ENCODE results near the gene PPIL1.

The PPIL1 gene

DNA sequence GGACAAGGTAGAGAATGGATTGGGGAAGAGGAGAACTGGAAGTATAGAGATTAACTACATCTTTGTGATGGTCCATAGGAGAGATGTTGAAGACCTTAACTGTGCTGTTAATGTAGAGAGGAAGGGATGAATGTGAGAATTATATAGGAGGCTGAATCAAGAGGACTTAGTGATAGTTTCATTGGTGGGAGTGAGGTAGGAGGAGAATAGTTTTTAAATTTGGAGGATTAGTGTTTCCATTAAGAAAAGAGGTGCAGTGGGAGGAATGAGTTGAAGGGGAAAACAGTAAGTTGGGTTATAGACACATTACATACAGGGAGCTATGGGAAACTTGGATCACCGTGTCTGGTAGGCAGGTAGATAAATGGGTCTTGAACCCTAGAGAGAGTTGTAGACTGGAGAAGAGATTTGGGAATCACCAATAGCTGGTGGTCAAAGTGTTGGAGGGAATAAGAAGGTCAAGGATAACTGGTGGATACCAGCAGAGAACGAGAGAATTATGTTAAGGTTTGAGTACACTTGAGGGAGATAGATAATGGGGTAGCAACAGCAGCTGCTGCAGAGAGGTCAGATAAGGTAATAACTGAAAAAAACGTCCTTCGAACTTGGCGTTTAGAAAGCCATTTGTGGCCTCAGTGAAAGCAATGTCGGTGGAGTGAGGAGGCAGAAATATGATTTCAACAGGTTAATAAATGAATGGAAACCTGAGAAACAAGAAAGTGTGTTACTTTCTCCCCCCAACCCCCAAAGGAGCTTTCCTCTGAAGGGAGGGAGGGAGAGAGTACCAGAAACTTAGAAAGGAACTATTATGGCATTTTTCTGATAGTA is 14.3 kb upstream of the PPIL1 start:
- no peak for DNase-seq (ENCODE audit: low read depth, low spot score)

- no peak for DNase-seq (ENCODE audit: low read depth, low spot score)
Measured at GRCh38 chr6:36888115-36888643, 13.6 kb upstream of the PPIL1 start.

GRCh38 chr6:36886950-36887618 is 12.5 kb upstream of the PPIL1 start:
- no peak for DNase-seq (ENCODE audit: low read depth, low spot score)

DNA sequence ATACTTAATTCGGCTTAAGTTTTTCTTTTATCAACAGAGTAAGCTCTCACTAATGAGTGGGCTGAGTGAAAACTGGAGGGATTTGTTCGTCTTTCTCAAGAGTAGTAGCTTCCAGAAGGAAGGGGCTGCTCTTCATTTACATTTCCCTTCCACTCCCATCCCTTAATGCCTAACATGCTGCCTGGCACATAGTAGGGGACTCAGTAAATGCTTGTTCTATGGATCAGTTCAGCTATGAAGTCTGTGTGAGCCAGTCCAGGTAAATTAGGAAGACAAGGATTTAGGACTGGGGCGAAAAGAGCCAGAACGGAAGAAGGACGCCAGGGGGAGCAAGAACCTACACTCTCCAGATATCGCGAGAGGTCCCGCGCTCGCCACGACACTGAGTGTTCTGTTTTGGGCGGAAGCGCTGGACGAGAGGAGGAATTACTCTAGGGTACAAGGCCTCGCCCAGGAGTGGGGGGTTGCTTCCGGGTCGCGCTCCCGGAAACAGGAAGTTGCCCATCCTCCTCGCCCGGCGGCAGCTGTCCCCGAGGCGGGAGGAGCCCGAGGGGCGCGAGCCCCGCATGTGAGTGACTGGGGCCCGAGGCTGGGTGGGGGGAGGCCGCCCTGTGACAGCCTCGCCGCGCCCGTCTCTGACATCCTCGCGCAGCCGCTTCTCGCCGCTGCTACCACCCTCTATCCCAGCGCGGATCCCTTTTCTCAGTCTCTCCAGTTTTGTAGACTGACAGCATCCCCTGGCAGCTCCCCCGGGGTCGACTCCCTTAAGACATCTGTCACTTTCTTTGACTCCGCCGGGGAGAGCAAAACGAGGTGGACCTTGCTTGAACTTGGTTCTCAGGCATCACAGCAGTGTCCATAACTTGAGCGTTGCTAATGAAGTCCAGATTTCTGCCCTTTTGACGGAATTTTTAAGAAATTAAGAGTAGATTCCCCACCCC is 11.1 kb upstream of the PPIL1 start, which contains the start of gene C6orf89:
Gene C6orf89 (plus strand): TSS at position 492 of the 941 bp plus-strand sequence. CDS start 13,493 bp downstream, outside the sequence.
- peak; percentile 96 for DNase-seq (ENCODE audit: low read depth, low spot score)

GRCh38 chr6:36884610-36885009 is 10.0 kb upstream of the PPIL1 start:
- no peak for DNase-seq (ENCODE audit: low read depth, low spot score)

DNA sequence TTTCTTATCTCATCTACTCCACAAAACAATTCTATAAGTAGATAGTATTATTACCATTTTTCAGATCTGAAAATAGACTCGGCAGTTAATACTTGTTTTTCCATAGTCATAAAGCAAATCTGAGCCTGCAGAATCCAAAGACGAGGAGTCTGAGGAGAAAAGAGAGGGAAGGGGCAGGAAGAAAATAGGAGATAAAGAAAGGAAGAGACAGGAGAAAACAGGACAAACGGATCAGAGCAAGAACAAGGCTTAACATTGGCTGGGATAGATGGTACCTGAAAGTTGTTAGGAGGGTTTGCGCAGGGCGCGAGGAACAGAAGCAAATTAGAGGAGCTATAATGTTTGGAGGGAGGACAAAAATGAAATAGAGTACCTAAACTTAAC is 639 bp upstream of the PPIL1 start:
- no peak for DNase-seq (ENCODE audit: low read depth, low spot score)

DNA sequence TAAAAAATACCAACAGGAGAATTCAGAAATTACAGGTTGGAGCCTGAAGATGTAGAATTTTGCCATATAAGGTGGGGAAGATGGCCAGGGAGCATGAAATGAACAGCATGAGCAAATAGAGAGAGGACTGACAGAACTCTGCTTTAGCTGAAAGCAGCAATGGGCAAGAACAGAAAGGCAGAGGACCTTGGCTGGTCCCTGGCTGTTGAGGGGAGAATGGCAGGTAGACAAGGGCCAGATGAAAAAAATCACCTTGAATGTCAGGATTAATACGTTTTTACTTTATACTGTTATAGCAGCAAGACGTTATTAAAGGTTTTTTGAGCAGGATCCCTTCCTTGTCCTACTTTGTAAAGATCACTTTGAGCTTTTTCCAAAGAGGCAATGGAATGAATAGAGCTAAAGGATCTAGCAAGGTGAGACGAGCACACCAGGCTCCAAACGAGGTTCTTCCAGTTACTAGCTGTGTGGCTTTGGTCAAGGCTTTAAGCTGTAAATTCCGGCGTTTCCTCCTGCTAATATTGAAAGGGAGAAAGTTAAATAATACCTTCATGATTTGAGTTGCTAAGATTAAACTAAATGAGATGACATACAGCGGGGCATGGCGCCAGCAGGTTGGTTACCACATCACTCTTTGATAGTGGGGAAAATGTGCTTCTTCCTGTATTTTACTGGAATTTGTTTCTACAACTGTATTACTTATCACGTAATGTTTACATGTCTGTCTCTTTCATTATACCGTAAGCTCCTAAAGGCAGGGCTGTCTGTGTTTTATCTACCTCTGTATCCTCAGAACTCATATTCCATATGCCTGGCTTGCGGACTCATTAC is 776 bp downstream of the PPIL1 start:
- no peak for DNase-seq (ENCODE audit: low read depth, low spot score)

GRCh38 chr6:36873115-36873514 is 1.5 kb downstream of the PPIL1 start:
- no peak for DNase-seq (ENCODE audit: low read depth, low spot score)

DNA sequence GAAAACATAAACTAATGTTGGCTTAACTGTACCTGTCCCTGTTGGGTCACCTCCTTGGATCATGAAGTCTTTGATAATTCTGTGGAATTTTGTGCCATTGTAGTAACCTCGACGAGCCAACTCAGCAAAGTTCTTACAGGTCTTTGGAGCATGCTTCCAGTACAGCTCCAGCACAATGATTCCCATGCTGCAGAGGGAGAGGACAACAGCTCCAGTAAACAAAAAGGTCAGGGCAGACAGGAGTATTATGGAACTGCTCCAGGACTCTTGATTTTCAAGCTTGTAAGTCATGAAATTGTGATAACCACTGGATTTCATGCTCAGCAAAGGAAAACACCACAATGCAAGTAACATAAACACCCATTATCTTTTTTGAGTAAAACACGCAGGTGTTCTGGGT is 2.9 kb downstream of the PPIL1 start:
- no peak for DNase-seq (ENCODE audit: low read depth, low spot score)

DNA sequence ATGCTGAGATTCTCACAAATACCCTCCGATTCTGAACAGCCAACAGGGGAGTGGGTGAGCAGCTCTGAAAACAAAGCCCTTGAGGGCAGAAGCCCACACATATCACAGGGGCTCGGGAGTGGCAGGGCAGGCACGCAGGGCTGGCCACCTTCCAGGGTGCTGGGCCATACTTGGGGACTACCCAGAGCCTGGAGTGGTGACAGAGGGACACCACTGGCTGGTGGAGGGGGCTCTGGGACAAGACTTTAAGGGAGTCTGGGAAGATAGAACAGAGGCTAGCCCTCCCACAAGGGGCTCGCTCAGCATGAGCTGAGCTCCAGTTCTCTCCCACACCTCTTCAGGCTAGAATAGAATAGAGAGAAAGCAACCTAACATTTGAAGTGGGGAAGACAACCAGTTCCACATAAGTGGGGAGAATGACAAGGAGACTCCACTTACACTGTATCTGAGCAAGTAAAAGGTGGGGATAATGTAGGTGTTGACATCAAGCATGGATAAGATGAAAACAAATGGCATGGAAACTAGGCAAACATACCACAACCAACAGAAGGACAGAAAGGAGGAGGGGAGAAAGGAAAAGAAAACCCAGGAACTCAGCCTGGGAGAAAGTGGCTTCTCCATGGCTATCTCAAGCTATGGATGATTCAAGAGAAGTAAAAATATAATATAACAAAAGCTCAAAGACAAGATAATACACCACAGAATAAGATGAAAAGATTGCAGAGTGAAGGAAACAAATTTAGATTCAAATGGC is 7.0 kb downstream of the PPIL1 start:
- DNase-seq (ENCODE audit: low read depth, low spot score), result no peak

DNA sequence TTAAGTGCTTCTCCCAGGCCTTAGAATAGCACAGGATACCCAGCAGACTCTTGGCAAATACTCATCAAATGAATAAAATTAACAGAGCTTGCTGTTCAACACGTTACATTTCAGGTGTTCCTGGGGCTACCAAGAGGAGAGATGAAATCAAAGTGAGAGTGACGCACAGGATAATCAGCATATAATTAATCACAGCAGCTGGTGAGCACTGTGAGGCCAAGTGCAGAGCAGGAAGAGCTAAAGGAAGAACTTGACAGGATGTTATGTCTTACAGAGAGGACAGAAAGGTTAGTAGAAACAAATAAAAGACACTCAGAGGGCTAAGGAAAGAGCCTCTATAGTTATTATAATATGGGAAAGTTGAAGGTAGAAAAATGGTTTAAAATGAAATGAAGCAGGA is 8.8 kb downstream of the PPIL1 start:
- DNase-seq (ENCODE audit: low read depth, low spot score), result no peak

DNA sequence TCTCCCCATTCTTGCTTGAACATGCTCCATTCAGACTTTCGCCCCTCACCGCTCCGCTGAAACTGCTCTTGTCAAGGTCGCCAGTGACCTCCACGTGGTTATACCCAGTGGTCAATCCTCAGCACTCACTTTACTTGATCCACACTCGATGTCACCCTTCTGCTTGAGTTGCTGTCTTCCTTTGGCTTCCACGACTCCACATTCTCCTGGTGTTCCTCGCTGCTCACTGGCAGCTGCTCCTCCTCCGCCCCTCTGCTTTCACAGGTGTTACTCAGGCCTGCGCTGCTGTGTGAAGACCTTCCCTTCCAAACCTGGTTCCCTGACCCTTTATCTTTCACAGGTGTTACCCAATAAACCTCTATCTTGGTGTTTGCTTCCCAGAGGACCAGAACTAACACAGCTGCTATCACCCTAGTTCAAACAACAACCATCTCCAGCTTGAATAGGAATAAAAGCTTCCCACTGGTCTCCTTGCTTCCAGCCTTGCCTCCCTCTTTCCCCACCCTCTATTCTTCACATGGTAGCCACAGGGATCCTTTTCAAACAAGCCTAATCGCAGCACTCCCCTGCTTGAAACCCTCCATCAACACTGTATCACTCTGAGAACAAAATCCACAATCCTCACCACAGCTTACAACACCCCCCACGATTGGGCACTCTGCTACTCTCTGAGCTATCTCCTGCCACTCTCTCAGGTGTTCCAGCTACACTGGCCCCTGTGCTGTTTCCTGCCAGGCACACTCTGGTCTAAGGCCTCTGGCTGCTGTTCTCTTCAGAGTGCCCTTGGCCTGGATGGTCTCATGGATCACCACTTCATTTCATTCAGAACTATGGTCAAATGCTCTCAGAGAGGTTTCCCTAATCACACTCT is 10.7 kb downstream of the PPIL1 start:
- DNase-seq (ENCODE audit: low read depth, low spot score), result no peak

DNA sequence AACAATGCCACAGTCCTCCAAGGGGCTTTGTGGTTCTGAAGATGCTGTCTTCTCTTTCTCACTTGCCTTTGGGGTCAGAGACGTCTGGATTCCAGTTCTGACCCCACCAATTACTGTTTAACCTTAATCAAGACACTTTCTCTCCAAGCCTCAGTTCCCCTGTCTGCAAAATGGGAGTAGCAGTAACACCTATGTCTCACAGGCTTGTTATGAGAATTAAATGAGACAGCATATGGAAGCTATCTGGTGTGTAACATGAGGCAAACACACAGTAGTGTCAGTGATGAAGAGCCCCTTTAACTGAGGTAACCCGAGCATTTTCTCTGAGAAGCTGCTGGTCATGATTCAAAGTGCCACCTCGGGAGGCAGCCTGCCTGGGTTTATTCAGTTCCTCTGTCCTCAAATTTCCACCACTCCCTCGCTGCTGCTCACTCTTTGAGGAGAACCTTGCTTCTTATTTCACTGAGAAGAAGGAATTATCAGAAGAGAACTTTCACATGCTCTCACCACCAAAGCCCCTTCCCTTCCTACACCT is 11.7 kb downstream of the PPIL1 start:
- no peak for DNase-seq (ENCODE audit: low read depth, low spot score)

GRCh38 chr6:36862164-36862847 is 12.3 kb downstream of the PPIL1 start:
- no peak for DNase-seq (ENCODE audit: low read depth, low spot score)

DNA sequence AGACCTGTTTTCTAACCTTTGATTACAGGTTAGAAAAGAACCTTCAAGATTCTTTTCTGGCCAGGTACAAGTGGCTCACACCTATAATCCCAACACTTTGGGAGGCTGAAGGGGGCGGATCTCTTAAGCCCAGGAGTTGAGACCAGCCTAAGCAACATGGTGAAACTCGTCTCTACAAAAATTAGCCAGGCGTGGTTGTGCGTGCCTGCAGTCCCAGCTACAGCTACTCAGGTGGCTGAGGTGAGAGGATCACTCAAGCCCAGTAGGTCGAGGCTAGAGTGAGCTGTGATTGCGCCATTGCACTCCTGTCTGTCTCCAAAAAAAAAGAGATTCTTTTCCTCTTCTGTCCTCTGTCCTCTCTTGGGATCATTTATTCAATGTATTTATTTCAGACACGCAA is 14.5 kb downstream of the PPIL1 start:
- DNase-seq (ENCODE audit: low read depth, low spot score), result no peak

GRCh38 chr6:36858407-36858981 is 16.1 kb downstream of the PPIL1 start:
- peak; percentile 76 for DNase-seq (ENCODE audit: low read depth, low spot score)

DNA sequence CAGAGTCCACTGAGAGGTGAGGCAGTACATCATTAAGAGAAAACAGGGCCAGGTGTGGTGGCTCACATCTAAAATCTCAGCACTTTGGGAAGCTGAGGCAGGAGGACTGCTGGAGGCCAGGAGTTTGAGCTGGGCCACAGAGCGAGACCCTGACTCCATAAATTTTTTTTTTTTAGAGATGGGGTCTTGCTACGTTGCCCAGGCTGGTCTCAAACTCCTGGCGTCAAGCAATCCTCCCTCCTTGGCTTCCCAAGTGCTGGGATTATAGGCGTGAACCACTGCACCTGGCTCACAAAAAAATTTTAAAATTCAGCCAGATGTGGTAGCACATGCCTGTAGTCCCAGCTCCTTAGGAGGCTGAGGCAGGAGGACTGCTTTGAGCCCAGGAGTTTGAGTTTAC is 17.3 kb downstream of the PPIL1 start:
- no peak for DNase-seq (ENCODE audit: low read depth, low spot score)

DNA sequence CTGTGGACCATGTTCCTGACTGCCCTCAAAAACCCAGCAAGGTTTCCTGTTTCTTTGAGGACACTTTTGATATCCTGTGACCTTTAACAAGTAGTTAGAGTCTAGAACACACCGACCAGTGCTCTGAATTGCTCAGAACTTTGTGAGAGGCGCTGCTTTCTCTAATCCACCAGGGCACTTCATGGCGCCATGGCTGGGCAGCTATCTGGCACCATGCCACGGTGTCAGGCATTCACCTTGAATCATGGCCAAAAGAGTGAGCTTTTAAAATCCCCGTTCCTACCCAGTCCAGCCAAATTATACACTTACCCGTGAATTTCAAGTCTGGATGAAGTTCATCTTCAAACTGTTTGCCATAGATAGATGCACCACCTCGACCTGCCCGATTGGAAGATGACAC is 18.3 kb downstream of the PPIL1 start:
- no peak for DNase-seq (ENCODE audit: low read depth, low spot score)

All from iPS DF 19.7 (cell line).